ENCODE measurements around the gene TIAL1. TPM values are rescaled to one million over a fixed set of nuclear protein-coding genes. Genes with fewer than 3 reads are reported as not detected.
A peak's percentile ranks its signal among the peaks of the same experiment; 100 is the strongest.

TIAL1 gene
- total RNA-seq, 1 donor = 20.5 TPM

DNA sequence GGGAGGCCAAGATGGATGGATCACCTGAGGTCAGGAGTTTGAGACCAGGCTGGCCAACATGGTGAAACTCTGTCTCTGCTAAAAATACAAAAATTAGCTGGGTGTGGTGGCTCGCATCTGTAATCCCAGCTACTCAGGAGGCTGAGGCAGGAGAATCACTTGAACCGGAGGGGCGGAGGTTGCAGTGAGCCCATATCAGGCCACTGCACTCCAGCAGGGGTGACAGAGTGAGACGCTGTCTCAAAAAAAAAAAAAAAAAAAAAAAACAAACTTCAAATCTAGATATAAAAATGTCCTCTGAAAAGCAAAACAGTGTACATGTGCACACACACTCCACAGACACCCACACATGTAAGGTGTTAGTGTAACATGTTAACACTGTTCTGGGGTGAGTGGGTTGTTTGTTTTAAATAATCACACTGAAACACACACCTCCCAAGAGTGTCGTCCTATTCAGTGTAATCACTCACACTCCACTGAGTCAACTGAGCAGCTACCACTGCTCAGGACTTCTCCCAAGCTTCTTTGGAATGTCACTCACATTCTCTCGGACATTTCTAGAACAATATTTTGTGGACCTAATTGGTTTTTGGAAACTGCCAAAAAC, 41.5 kb downstream of the TIAL1 start:
- no peak for DNase-seq (ENCODE audit: low read depth in 2 of 3, low spot score in 2 of 3)

DNA sequence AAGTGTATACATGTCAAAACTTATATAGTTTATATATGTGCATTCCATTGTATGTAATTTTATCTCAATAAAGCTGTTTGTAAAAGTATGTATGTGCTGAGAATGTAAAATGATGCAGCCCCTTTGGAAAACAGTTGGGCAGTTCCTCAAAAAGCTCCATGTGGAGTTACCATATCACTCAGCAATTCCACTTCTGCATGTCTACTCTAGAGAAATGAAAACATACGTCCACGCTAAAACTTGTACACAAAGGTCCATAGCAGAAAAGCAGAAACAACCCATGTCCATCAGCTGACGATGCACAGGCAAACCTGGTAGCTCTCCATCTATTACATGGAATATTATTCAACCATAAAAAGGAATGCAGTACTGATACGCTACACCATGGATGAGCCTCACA, 45.9 kb downstream of the TIAL1 start:
- DNase-seq (ENCODE audit: low read depth in 2 of 3, low spot score in 2 of 3) = no peak

DNA sequence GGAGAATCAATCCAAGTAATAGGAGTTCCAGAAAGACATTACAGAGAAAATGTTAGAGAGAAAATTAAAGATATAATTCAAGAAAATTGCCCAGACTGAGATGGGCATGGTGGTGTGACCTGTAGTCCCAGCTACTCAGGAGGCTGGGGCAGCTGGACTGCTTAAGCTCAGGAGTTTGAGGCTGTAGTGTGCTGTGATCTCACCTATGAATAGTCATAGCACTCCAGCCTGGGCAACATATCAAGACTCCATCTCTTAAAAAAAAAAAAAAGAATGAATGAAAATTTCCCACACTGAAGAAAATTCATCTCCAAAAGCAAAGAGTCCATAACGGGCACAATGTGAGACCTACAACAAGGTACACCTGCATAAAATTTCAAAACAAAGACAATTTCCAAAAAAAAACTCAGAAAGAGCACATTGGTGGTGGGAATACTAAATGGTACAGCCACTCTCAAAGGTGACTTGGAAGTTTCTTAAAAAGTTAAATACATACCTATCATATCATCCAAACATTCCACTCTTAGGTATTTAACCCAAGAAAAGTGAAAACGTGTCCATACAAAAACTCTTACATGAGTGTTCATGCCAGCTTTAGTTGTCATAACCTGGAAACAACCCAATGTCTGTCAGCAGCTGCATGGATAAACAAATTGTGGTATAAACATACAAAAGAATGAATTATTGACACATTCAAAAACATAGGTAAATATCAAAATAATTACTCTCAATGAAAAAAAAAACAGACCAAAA, 47.3 kb downstream of the TIAL1 start:
- no peak for DNase-seq (ENCODE audit: low read depth in 2 of 3, low spot score in 2 of 3)

DNA sequence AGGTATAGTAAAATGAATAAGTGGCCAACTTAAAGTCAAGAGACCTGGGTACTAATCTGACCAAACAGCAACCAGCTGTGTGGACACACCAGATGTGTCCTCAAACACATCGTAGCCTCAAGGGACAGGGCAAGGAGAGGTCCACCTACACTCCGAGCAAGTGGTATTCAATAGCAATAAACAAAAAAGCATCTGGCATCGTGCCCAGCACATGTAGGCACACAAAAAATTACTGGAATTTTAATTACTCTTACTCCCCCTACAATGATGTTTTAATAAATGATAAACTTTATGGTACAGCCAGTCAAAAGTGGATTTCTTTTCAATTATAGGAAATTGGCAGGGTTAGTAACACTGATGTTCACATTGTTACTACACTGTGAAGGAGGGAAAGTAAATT, 50.8 kb downstream of the TIAL1 start:
- no peak for DNase-seq (ENCODE audit: low read depth in 2 of 3, low spot score in 2 of 3)

DNA sequence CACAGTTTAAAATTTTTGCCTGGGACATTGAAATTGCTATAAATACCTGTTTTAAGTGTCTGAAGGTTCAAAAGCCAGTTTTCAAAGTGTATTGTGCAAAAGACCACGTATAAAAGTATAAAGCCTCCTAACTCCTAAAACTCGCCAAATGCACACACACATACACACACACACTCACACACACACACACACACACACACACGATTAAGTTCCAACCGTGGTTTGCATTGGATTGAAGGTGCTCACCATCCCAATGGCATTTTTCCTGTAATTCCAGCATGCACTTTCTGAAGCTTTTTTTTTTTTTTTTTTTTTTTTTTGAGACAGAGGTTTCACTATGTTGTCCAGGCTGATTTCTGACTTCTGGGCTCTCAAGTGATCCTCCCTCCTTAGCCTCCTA, 51.5 kb downstream of the TIAL1 start:
- no peak for DNase-seq (ENCODE audit: low read depth in 2 of 3, low spot score in 2 of 3)

DNA sequence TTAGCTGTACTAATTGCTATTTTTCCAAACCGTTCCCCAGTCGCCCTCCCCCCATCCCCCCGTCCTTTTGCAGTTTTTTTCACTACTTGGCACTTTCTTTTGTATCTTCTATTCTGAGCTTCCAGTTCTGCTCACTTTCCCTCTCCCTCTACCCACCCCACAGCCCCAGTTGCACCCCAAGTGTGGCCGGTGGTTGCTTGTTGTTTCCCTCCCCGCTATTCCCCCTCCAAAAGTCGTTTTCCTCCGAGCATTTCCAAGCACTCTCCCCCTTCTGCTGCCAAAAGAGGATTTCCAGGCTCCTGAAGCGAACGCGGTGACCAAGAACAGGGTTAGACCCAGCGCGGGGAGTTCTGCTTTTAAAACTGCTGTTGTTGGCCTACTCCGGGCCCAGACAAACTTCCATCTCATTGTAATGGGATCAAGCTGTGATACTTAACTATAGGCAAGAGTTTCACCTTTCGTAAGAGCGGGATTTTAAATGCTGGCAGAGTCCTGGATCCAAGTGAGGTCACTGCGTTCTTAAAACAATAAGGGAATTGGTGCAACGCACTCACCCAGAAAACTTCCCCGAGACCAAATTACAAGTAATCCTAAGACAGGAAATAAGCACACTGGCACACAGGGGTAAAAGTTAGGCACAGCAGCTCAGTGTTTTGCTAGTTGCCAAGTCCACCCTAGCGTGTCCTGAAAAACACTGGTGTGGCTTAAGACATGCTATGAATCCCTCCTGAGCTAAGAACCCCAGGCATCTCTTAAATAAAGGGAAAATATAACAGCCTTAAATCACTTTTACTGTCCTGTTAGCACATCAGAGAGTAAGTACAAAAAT, 52.7 kb downstream of the TIAL1 start:
- DNase-seq (ENCODE audit: low read depth in 2 of 3, low spot score in 2 of 3) = no peak

DNA sequence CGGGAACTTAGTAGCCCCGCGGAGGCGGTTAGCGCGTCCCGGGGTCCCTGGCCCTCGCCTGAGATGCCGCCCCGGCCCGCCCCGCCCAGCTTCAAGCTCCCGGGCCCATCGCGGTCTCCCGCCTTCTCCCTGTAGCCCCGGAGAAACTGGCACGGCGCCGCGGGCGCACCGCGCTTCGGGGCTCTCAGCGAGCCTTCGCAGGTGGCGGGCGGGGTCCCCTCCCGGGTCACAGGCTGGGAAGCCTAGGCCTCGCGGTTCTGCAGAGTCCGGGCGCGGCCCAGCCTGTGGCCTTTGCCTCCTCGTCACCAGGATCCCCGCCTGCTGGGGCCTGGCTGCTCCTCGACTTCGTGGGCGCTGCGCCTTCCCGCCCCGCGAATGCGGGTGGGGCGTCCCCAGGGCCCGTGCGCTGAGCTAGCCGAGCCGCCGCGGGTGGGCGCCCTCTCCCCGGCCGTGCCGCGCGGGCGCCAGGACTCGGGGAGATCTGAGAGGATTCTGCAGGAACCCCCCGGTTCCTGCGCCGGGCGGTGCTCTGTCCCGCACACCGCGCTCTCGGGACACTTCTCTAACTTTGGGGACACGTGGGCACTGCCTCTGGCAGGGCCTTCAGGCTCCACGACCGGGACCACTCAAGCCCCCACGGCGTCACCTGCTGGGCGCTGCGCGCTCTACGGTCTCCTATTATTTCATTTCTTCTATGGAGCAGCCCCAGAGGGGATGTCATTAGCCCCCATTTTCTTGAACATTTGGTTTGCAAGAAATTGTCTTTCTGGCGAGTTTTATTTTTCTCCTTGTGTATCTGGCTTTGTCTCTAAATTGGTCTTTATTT, 53.6 kb downstream of the TIAL1 start:
- DNase-seq (ENCODE audit: low read depth in 2 of 3, low spot score in 2 of 3) = peak; percentile 49 to 78 (median 77)

DNA sequence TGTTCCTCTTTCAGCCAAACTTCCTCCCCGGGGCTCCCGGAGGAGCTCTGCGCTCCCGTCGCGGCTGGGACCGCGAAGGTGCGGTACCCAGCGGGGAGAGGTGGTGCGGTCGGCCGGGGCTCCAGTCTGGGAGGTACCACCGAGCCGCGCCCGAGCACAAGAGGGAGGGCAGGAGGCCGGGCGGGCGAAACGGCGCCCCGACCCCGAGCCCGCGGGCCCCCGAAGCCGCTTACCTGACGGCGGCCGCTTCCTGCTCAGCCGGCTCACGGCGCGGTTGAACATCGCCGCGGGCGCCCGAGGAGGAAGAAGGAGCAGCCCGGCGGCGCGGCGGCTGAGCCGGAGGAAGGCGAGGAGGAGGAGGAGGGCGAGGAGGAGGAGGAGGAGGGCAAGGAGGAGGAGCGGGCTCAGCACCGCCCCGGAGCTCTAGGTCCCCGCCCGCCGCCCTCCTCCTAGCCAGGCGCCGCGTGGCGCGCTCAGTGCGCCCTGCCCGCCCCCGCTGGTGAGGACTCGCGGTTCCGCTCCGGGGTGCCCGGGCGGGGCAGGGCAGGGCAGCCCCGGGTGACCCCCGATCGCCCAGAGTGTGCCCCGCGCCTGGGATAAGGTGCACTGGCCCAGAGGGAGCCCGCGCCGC, 54.3 kb downstream of the TIAL1 start, which contains the start of gene RGS10:
Gene RGS10, minus strand, starts transcription at position 363 of the 631 bp plus-strand sequence. Its CDS starts 81 bp downstream, at position 282.
- DNase-seq (ENCODE audit: low read depth in 2 of 3, low spot score in 2 of 3) = peak; percentile 48 to 65 (median 57)

DNA sequence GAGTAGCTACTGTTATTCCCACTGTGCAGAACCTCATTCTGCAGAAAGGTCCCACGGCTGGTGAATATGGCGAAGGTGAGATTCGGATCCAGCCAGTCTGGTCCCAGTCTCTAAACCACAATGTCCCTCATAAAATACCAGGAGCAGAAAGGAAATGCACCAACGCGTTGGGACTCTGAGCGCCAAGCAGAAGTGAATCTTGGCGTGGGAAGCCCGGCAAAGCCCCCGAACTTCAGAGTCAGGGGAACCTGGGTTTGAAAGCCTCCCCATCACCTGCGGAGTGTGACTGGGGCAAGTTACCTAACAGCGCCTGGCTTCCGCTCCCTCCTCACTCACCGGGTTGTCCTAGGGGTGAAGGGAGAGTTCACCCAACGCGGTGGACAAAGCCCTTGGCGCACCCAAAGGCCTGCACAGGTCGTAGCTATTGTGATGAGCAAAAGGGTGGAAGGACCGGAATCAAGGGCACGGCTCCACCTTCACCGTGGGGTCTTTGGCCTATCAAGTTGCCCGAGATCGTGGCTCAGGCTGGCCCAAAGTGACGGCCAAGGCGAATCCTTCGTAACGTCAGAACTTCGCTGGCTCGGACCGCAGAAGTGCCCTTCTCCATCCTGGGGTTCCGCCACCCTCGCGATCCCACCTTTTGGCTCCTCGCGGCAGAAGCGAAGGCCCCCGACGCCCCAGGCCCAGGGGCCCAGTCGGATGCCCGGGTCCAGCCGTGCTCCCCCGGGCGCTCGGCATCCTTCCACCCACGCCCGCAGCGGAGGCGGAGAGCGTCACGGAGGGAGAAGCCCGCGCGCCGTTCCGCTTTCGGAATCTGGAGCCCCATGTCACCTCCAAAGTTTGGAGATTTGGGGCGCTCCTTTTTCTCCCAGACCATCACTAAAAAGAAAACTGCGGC, 55.1 kb downstream of the TIAL1 start:
- peak in 2 of 3 donors; percentile 24 to 37 for DNase-seq (ENCODE audit: low read depth in 2 of 3, low spot score in 2 of 3)

DNA sequence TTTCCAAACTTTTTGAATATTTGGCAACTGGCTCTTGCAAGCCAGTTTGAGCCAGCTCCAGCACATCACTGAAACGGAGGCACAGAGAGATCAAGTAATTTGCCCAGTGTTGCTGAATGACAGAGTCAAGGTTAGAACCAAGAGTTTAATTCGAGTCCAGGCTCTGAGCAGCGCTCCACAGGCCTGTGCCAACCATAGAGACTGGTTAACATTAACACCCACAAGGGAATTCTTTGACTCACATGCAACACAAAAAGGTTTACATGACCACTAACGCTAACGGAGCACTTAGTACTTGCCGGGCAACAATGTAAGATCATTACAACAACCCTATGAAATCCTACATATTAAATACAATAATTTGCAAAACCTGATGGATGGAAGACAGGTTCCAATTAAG, 55.7 kb downstream of the TIAL1 start:
- no peak for DNase-seq (ENCODE audit: low read depth in 2 of 3, low spot score in 2 of 3)

DNA sequence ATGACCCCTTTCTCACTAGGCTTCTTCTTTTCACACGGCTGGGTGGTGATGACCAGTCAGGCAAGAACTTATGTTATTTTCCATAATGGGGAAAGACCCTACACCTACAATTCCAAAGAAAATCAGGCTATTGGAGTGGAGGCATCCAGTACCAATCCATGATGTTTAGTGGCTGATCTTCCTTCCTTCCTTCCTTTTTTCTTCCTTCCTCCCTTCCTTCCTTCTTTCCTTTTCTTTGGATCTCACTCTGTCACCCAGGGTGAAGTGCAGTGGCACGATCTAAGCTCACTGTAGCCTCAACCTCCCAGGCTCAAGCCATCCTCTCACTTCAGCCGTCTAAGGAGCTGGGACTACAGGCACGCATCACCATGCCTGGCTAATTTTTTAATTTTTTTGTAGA, 56.7 kb downstream of the TIAL1 start:
- no peak for DNase-seq (ENCODE audit: low read depth in 2 of 3, low spot score in 2 of 3)

DNA sequence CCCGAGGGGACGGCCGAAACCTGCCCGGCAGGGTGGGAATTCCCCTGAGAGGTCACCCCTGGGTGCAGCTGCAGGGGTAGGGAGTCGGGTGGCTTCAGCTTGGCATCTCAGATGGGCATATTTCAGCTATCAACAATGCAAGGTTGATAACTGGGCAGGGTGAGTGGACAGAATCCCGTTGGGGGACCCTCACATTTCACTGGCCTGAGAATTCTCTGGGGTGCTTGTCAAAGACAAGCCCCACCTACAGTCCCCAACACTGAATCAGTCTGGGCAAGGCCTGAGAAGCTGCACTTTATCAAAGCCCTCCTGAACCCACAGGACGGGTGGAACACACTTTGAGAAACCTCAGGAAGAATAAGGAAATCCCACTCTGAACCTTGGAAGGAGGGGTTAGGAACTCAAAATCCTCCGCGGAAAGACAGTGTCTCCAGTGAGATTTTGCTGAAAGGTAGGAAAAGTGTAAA, 57.4 kb downstream of the TIAL1 start:
- no peak for DNase-seq (ENCODE audit: low read depth in 2 of 3, low spot score in 2 of 3)

DNA sequence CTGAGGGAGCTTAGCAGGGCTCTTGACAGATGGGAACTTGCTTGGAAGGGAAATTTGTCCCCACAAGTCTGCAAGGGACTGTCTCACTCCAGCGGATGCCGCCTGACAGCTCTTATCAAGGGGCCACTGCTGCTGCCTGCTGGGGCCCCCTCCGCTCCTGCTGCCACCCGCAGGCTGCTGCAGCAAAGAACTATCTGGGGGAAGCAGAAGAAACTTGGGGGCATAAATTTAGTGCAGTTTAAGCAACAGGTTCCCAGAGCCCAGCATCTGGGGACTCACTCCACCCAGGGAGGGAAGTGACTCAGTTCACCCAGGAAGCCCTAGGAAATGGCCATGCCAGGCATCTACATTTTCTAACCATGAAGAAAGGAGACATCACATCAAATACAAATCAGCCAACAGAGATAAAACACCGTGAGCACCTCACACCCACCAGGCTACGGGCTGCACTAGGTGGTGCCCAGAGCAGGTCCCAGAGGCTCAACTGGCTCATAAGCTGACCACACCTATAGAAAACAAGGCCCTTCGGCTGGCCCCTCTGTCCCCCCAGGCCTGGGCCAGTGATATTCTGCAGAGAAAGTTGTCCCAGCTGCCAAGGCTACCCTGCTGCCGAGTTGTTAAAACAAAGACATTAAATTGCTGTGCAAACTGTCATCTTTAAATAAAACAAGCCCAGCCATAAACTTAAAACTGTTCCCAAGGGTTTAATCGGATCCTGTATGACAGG, 58.0 kb downstream of the TIAL1 start:
- peak in 2 of 3 donors; percentile 59 to 67 for DNase-seq (ENCODE audit: low read depth in 2 of 3, low spot score in 2 of 3)

DNA sequence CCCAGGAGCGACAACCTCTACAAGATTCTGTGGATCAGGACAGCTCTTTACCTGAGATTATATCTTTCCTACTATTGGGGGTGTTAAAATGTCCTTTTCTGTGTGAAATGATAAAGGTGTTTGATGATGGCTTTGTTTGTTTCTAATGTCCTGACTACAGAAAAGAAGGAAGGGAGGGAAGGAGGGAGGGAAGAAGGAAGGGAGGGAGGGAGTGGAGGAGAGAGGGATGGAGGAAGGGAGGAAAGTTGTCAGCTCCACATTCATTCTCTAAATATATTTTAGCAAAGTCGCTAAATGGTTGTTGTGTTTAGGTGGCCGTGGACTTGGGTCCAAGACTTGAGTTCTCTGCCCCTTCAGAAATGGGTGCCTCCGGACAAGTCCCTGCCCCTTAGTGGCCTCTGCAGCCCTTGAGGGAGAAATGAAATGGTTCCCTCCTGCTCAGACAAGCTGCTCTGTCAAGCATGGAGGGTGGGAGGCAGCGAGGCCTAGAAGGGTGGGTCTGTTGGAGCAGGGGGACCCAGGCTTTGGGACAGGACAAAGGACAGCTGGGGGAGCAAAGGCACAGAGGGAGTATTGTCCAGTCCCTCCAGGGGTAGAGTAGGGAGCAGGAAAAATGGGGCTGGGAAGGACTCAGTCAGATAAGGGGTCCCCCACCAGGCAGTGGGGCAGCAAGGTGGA, 58.7 kb downstream of the TIAL1 start:
- DNase-seq (ENCODE audit: low read depth in 2 of 3, low spot score in 2 of 3) = no peak

DNA sequence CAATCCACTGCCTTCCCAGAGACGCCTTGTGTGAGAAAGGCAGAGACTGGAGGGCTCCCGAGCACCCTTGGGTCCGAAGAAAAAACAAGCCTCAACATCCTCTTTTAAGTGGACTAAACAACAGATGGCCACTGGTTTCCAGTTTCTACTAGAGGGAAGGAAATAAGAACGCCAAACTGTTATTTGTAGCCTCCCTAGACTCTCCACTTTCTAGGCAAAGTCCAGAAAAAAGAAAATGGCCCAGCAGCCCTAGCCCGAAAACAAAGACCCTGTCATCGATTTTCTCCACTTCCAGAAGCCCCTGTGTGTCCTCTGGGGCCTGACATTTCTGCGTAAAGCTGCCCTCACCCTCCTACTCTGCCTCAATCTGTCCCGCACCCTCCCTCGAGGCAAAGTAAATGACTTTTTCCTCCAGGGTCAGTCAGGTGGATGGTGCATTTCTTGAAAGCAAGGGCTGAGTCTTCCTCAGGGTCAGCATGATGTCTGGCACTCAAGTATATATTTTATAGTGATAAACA, 60.2 kb downstream of the TIAL1 start:
- DNase-seq (ENCODE audit: low read depth in 2 of 3, low spot score in 2 of 3) = no peak

DNA sequence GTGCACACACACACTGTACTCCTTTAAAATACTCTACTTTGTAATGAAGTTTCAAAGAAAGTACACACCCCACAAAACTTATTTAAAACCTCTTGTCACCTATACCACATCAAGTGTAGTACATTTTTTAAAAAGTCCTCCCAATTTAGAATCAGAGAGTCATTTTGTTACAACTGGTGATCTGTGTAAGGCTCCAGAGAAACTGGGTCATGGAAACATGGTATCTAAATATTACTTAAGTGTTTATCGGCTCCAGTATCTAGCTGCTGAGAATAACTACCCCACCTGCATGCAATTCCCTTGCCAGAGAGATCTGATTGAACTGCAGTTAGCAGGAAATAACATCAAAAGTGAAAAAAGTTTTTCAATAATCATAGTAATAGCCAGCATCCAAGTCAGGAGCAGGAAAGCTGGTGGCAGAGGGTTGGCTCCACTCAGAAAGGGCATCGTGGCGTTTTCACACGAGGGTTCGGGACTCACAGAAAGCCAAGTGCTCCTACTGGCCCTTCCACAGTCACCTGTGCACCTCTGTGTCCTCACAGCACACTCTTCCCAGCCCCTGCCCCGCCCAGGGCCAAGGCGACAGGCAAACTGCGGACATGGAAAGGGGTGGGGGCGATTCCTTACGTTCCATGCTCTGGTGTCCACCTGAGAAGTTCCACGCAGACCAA, 60.8 kb downstream of the TIAL1 start:
- no peak for DNase-seq (ENCODE audit: low read depth in 2 of 3, low spot score in 2 of 3)

DNA sequence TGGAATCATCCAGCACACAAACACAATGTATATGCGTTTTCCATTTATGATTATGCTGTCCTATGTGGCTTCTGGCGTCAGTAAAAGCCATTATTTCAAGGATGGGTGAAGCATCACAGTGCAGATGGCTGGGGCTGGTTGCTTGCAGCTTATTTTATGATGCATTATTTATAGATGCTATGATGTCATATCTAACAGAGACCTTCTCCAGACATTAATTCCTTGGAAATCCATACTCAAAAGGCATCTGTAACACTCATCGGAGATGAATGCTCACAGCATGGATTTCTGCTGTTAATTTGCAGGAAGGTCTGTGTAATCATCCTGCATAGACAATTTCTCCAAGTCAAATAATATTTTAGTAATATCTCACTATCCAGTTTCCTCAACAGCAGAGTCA, 61.5 kb downstream of the TIAL1 start:
- DNase-seq (ENCODE audit: low read depth in 2 of 3, low spot score in 2 of 3) = no peak
